Measurements from ENCODE around the gene SLC8A2. TPM values are rescaled to one million over a fixed set of nuclear protein-coding genes. Genes with fewer than 3 reads are reported as not detected.
A peak's percentile ranks its signal among the peaks of the same experiment; 100 is the strongest.

Gene SLC8A2
- total and polyA plus RNA-seq, 8 donors = 0.06 to 0.34 (median 0.20) TPM; not detected in 1

DNA sequence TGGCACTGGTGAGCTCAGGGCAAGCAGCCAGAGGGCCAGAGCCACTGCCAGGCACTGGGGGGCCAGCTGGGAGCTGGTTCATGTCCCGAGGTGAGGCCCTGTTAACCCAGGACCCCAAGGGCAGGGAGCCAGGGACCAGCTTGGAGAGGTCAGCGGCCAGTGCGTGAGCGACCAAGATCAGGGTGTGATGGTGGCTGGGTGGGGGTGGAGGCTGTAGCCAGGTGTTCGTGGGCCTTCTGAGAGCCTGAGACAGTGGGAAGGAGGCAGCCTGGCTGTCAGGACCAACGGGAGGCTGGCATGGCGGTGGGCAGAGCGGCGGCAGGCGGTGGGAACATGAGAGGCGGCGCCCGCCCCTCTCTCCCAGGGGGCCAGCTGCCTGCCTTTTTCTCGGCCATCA is 20.4 kb upstream of the SLC8A2 start:
- Histone ChIP-seq H3K27me3 (no peaks in the 10 kb centered on the region), H3K9me3 (no peaks in the 10 kb centered on the region), H3K4me1 (no peaks in the 10 kb centered on the region), H3K36me3 (peaks cover 0 to 93% of the 10 kb centered on the region in 2 donors), H3K4me3 (no peak overlapping the region), H3K27ac (no peak overlapping the region)
- ATAC-seq (no peak), DNase-seq (peak in 1 of 4 donors; percentile 58)
- intact Hi-C loops (cut with DNase I) = no loop called here
- TF ChIP-seq, protein P1, sequence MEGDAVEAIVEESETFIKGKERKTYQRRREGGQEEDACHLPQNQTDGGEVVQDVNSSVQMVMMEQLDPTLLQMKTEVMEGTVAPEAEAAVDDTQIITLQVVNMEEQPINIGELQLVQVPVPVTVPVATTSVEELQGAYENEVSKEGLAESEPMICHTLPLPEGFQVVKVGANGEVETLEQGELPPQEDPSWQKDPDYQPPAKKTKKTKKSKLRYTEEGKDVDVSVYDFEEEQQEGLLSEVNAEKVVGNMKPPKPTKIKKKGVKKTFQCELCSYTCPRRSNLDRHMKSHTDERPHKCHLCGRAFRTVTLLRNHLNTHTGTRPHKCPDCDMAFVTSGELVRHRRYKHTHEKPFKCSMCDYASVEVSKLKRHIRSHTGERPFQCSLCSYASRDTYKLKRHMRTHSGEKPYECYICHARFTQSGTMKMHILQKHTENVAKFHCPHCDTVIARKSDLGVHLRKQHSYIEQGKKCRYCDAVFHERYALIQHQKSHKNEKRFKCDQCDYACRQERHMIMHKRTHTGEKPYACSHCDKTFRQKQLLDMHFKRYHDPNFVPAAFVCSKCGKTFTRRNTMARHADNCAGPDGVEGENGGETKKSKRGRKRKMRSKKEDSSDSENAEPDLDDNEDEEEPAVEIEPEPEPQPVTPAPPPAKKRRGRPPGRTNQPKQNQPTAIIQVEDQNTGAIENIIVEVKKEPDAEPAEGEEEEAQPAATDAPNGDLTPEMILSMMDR (IDR thresholded peaks at IDR 0.05) = no peak

DNA sequence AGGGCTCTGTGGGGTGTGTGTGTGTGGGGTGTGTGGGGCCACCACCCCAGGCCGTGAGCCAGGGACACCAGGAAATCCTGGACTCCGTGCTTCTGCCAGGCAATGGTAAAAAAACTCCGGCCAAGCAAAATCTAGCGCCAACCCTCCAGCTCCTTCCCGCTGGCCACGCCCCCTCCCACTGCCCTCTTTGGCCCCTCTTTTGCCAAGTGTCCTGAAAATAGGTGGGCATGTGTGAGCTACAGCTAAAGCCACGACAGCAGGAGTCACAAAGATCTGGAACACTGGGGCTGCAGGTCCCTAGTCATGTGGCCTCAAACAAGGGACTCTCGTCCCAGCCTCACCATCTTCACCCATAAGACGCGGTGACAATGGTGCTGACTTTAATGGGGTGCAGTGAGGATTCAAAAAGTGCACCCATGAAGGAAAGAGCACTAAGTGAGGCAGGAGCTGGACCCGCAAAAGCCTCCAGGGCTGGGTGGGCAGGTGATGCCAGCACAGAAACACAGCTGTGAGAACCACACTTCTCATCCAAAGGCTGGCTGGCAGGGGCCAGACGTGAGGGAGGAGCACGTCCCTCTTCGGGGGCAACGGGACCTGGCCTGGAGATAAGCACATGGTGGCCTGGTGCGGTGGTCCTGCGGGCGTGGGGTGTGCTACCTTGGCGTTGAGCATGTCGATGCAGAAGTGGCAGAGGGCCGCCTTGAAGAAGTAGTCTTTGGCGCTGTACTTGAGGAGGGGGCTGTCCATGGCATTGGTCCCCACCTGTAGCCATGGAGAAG is 19.9 kb upstream of the SLC8A2 start:
- no peak for ATAC-seq
- peaks cover 0 to 92% of the 10 kb centered on the region in 2 donors for H3K36me3 ChIP-seq

DNA sequence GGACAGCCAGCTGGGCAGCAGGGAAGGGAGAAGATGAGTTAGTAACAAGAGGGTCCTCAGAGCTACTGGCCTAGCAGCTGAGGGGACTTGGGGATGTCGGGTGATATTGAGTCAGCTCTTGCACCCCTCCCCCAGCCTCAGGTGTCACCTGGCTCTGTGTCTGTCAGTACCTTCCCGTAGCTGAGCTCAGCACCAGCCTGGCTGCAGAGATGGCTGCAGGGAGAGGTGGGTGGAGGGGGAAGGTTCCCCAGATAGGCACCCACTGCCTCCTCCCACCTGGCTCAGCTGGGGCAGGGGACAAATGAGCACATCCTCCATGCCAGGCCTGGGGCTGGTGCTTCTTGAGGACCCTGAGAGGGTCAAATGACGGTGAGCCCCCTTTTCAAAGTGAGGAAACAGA is 19.2 kb upstream of the SLC8A2 start:
- DNase-seq = peak in 1 of 4 donors; percentile 34
- Histone ChIP-seq H3K4me3 (no peak overlapping the region), H3K9me3 (no peaks in the 10 kb centered on the region), H3K27ac (no peak overlapping the region), H3K27me3 (no peaks in the 10 kb centered on the region), H3K4me1 (no peaks in the 10 kb centered on the region), H3K36me3 (peaks cover 0 to 85% of the 10 kb centered on the region in 2 donors)
- TF ChIP-seq, protein P1 (IDR thresholded peaks at IDR 0.05) = no peak
- intact Hi-C loops (cut with DNase I) = no loop called here
- no peak for ATAC-seq

More for the DNA sequence above, 19.9 kb upstream of the SLC8A2 start:
- intact Hi-C loops (cut with DNase I) = no loop called here
- Histone ChIP-seq H3K27ac (no peak overlapping the region), H3K27me3 (no peaks in the 10 kb centered on the region), H3K4me1 (no peaks in the 10 kb centered on the region), H3K9me3 (no peaks in the 10 kb centered on the region), H3K4me3 (no peak overlapping the region)
- peak in 1 of 4 donors; percentile 62 for DNase-seq
- TF ChIP-seq, protein P1 (IDR thresholded peaks at IDR 0.05) = no peak

DNA sequence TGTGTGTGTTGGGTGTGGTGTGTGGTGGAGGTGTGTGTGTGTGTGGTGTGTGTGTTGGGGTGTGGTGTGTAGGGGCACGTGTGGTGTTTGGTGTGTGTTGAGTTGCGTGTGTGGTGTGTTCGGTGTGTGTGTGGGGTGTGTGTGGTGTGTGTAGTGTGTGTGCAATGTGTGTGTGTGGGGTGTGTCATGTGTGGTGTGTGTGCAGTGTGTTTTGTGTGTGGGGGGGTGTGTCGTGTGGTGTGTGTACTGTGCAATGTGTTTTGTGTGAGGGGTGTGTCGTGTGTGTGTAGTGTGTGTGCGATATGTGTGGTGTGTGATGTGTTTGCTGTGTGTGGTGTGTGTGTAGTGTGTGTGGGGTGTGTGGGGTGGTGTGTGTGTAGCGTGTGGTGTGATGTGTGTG is 18.3 kb upstream of the SLC8A2 start:
- Histone ChIP-seq H3K4me1 (peaks cover 0 to 5% of the 10 kb centered on the region in 2 donors), H3K27ac (no peak overlapping the region), H3K36me3 (peaks cover 0 to 82% of the 10 kb centered on the region in 2 donors), H3K9me3 (no peaks in the 10 kb centered on the region), H3K4me3 (no peak overlapping the region), H3K27me3 (no peaks in the 10 kb centered on the region)
- intact Hi-C loops (cut with DNase I) = no loop called here
- ATAC-seq = no peak
- peak in 1 of 4 donors; percentile 3 for DNase-seq
- TF ChIP-seq, protein P1 (IDR thresholded peaks at IDR 0.05) = no peak

DNA sequence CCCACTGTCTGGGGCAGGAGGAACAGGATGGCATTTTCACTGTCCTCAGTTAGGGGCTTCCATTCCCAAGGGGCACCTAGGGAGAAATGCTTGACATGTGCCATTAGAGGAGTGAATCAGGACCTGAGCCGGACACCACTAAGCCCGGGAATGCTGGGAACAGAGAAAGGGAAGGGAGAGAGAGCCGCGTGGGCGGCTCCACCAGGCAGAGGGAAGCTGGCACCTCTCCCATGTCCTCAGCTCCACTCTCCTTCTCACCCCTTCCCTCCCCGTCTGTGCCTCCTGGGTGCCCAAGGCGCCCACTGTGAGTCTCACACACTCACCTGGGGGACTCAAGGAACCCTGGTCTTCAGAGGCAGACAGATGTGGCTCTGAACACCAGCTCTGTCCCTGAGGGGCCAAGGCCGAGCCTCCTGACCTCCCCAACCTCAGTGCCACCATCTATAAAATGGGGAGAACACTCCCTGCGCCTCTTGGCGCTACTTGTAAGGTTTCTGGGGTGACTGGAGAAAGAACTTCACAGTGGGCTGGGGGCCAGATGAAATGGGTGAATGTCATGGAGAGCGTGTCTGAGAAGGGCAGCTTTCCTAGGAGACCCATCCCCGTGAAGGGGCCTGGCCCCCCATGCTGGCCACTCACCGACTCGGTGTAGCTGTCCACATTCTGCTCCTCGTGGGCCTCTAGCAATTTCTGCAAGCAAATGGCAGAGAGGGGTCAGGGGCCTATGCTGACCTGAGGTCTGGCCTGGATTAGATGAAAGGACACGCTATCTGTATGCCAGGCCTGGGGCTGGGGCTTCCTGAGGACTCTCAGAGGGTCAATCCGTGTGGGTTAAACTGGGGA is 17.6 kb upstream of the SLC8A2 start:
- Histone ChIP-seq H3K27me3 (no peaks in the 10 kb centered on the region), H3K4me3 (no peak overlapping the region), H3K36me3 (peaks cover 0 to 79% of the 10 kb centered on the region in 2 donors), H3K9me3 (no peaks in the 10 kb centered on the region), H3K27ac (no peak overlapping the region), H3K4me1 (peaks cover 5 to 12% of the 10 kb centered on the region in 2 donors)
- TF ChIP-seq, protein P1 (IDR thresholded peaks at IDR 0.05) = no peak
- intact Hi-C loops (cut with DNase I) = no loop called here
- DNase-seq = peak in 1 of 4 donors; percentile 34
- no peak for ATAC-seq
